ENCODE results near the gene PRSS8.

DNA sequence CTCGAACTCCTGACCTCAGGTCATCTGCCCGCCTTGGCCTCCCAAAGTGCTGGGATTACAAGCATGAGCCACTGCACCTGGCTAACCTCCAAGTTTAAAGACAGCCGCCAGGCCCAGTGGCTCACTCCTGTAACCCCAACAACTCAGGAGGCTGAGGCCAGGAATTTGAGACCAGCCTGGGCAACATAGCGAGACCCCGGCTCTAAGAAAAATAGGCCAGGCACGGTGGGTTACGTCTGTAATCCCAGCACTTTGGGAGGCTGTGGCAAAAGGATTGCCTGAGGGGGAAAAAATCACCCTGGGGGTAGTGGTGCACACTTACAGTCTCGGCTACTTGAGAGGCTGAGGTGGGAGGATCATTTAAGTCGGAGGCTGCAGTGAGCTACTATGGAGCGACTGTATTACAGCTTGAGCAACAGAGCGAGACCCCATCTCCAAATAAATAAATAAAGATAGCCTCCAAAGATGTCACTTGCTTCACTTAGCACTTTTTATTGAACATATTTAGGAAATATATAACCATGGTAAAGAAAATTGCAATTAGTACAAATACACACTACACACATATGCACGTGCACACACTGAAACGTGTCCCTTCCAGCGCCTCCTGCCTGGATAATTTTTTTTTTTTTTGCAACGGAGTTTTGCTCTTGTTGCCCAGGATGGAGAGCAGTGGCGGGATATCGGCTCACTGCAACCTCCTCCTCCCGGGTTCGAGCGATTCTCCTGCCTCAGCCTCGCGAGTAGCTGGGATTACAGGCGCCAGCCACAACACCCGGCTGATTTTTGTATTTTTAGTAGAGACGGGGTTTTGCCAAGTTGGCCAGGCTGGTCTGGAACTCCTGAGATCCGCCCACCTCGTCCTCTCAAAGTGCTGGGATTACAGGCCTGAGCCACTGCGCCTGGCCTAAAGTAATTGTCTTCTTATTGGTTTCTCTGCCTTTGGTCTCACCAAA is 28.7 kb downstream of the PRSS8 start:
- TF ChIP-seq, protein P1, sequence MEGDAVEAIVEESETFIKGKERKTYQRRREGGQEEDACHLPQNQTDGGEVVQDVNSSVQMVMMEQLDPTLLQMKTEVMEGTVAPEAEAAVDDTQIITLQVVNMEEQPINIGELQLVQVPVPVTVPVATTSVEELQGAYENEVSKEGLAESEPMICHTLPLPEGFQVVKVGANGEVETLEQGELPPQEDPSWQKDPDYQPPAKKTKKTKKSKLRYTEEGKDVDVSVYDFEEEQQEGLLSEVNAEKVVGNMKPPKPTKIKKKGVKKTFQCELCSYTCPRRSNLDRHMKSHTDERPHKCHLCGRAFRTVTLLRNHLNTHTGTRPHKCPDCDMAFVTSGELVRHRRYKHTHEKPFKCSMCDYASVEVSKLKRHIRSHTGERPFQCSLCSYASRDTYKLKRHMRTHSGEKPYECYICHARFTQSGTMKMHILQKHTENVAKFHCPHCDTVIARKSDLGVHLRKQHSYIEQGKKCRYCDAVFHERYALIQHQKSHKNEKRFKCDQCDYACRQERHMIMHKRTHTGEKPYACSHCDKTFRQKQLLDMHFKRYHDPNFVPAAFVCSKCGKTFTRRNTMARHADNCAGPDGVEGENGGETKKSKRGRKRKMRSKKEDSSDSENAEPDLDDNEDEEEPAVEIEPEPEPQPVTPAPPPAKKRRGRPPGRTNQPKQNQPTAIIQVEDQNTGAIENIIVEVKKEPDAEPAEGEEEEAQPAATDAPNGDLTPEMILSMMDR (IDR thresholded peaks at IDR 0.05): no peak
- no peak for TF ChIP-seq POLR2AphosphoS5 (IDR thresholded peaks at IDR 0.05)
- TF ChIP-seq POLR2A (IDR thresholded peaks at IDR 0.05): no peak
- no peak for TF ChIP-seq EP300 (IDR thresholded peaks at IDR 0.05; ENCODE audit: low read depth)
